GM12878 (cell line): Measurements from ENCODE around the gene CRB3. TPM values are rescaled to one million over a fixed set of nuclear protein-coding genes. Genes with fewer than 3 reads are reported as not detected.

ENCODE experiments used
- ATAC-seq: fragments of 200-7000 bp; cut with Tn5 transposase; 3 replicates; pipeline ENCODE4 v1.9.1; 2020; ENCODE audit warnings: mild to moderate bottlenecking, moderate library complexity
- BruUV-seq: library from RNA; stranded (reverse); fragments of 400-500 nt; replicated peaks from 2 replicates; lab custom pipeline; 2021; lab: Mats Ljungman, UMichigan
- CTCF ChIA-PET: fragments of 300-600 bp; sonication (Branson Sonifier 250); formaldehyde crosslinking; extraction: SDS; loops from one replicate; lab custom pipeline; 2021; ENCODE audit warnings: inconsistent platforms; lab: Yijun Ruan, JAX
- POLR2A ChIA-PET: fragments of 350-600 bp; formaldehyde crosslinking; extraction: SDS; loops from one replicate; lab custom pipeline; 2021; ENCODE audit warnings: inconsistent platforms; lab: Charles Lee
- RAD21 ChIA-PET: fragments of 300-600 bp; sonication (Branson Sonifier 250); formaldehyde crosslinking; loops from one replicate; lab custom pipeline; 2023; ENCODE audit warnings: antibody characterized with exemption; ENCODE audit not compliant: unreplicated experiment; lab: Charles Lee
- SMC1A ChIA-PET: fragments of 300-600 bp; sonication (Branson Sonifier 250); formaldehyde crosslinking; loops from one replicate; lab custom pipeline; 2023; ENCODE audit not compliant: unreplicated experiment, uncharacterized antibody; lab: Charles Lee
- DNase-seq: peaks from one replicate; pipeline ENCODE4 v3.0.0-alpha.2; 2011; ENCODE audit warnings: low read depth, low spot score
- FAIRE-seq: peaks from 3 replicates; lab custom pipeline; 2011; peaks lifted over from hg19 to GRCh38; lab: Jason Lieb, UNC
- H2AFZ ChIP-seq: 2 replicates; pipeline ENCODE4 v1.6.0; 2011; ENCODE audit warnings: low read depth, low read length, control low read depth; ENCODE audit not compliant: control insufficient read depth
- H3K27ac ChIP-seq: 2 replicates; pipeline ENCODE4 v1.5.1; 2011; ENCODE audit warnings: control low read depth; ENCODE audit not compliant: control insufficient read depth, insufficient read depth
- H3K27me3 ChIP-seq, 2 experiments: replicated peaks in 1 of 2; 2 replicates each; pipeline versions ENCODE4 v1.6.0 to v1.6.1; 2011; ENCODE audit warnings: low read length in 1 of 2; ENCODE audit not compliant: control insufficient read depth in 2 of 2, insufficient read depth in 2 of 2
- H3K36me3 ChIP-seq, 2 experiments: 2 replicates each; pipeline ENCODE4 v1.5.1; 2011; ENCODE audit warnings: low read length in 1 of 2; ENCODE audit not compliant: control insufficient read depth in 2 of 2, insufficient read depth in 2 of 2
- H3K4me1 ChIP-seq: 2 replicates; pipeline ENCODE4 v1.6.1; 2011; ENCODE audit warnings: mild to moderate bottlenecking, low read length, moderate library complexity, mixed read lengths; ENCODE audit not compliant: control insufficient read depth, insufficient read depth
- H3K4me2 ChIP-seq: 2 replicates; pipeline ENCODE4 v1.6.0; 2011; ENCODE audit warnings: control low read depth; ENCODE audit not compliant: control insufficient read depth, insufficient read depth
- H3K4me3 ChIP-seq: fragments of 200-600 bp; sonication (generic); 2 replicates; pipeline ENCODE4 v1.5.1; 2016
- H3K79me2 ChIP-seq: 2 replicates; pipeline ENCODE4 v1.6.0; 2011; ENCODE audit warnings: low read length; ENCODE audit not compliant: control insufficient read depth, insufficient read depth
- H3K9ac ChIP-seq: 2 replicates; pipeline ENCODE4 v1.8.0; 2011; ENCODE audit warnings: low read length, control low read depth, mixed read lengths; ENCODE audit not compliant: control insufficient read depth, insufficient read depth
- H3K9me3 ChIP-seq: replicated peaks from 3 replicates; pipeline ENCODE4 v1.5.1; 2011; ENCODE audit warnings: mild to moderate bottlenecking, low read length; ENCODE audit not compliant: control insufficient read depth, insufficient read depth
- H4K20me1 ChIP-seq: 2 replicates; pipeline ENCODE4 v1.6.0; 2011; ENCODE audit not compliant: control insufficient read depth, insufficient read depth
- BCLAF1 ChIP-seq: fragments of 450-650 bp; IDR thresholded peaks from 2 replicates; pipeline ENCODE4 v1.6.1; 2017; ENCODE audit warnings: antibody characterized with exemption, mild to moderate bottlenecking, moderate library complexity
- BMI1 ChIP-seq: fragments of 450-650 bp; IDR thresholded peaks from 2 replicates; pipeline ENCODE4 v1.6.1; 2016; ENCODE audit warnings: mild to moderate bottlenecking, moderate library complexity, borderline replicate concordance
- HSF1 ChIP-seq: fragments of 150-350 bp; IDR thresholded peaks from 2 replicates; pipeline ENCODE4 v1.6.1; 2014; ENCODE audit warnings: mild to moderate bottlenecking, low read depth, low read length
- POLR2AphosphoS5 ChIP-seq: IDR thresholded peaks from 2 replicates; pipeline ENCODE4 v1.6.1; 2011; ENCODE audit warnings: mild to moderate bottlenecking, low read length, inconsistent platforms
- RB1 ChIP-seq: fragments of 450-650 bp; formaldehyde crosslinking; IDR thresholded peaks from 2 replicates; pipeline ENCODE4 v1.6.1; 2017; ENCODE audit warnings: mild to moderate bottlenecking, borderline replicate concordance
- SREBF1 ChIP-seq: IDR thresholded peaks from 2 replicates; pipeline ENCODE4 v1.6.1; 2012; ENCODE audit warnings: mild to moderate bottlenecking, low read length
- WGBS: methylation state at CpG from one replicate; pipeline ENCODE4 v1.1.6; 2016; ENCODE audit warnings: low lambda C conversion rate; ENCODE audit not compliant: insufficient replicate concordance, insufficient coverage; ENCODE audit errors: missing lambda C conversion rate; 5-methylcytosine and 5-hydroxymethylcytosine counted together
- in situ Hi-C: fragments of 300-500 bp; cut with MboI; formaldehyde crosslinking; loops from 9 replicates; pipeline ENCODE4 v1.14.3; 2018; ENCODE audit warnings: mixed read lengths
- intact Hi-C: fragments of 100-400 bp; cut with micrococcal nuclease; formaldehyde crosslinking; loops from one replicate; pipeline ENCODE4 v1.14.2; 2022; ENCODE audit not compliant: unreplicated experiment
- polyA plus RNA-seq, 11 experiments: library from polyadenylated mRNA; depleted of rRNA in 4 of 11; unstranded in 6 of 11; stranded (reverse) in 5 of 11; fragments of >200 nt; fragmentation: Nextera tagmentation in 4 of 11; fragmentation: Illumina TruSeq in 1 of 11; extraction: Ambion mirVana in 4 of 11; extraction: Trizol in 1 of 11; gene quantifications; 1 replicate in 1 of 11; 2 replicates in 10 of 11; pipeline versions ENCODE4 v1.2.1 to v1.2.3, GENCODE V29; 2011 to 2016; ENCODE audit warnings: inconsistent platforms in 2 of 11, missing spikeins in 2 of 11, low read depth in 1 of 11
- total RNA-seq, 4 experiments: library from RNA; depleted of rRNA in 3 of 4; stranded (reverse); fragments of >200 nt in 3 of 4; fragmentation: Illumina TruSeq in 1 of 4; extraction: Trizol in 1 of 4; gene quantifications; 2 replicates each; pipeline versions ENCODE4 v1.2.1 to v1.2.3, GENCODE V29; 2013 to 2021
- TF ChIP-seq, protein P1 (sequence below): fragments of 450-650 bp; IDR thresholded peaks from 2 replicates; pipeline ENCODE4 v1.6.1; 2018; ENCODE audit warnings: mild to moderate bottlenecking, low read depth, moderate library complexity; ENCODE audit not compliant: partially characterized antibody
- TF ChIP-seq, protein P2 (sequence below): IDR thresholded peaks from 2 replicates; pipeline ENCODE4 v1.6.1; 2012; ENCODE audit warnings: improper control_type of control experiment, low read depth, low read length; ENCODE audit not compliant: insufficient replicate concordance

CRB3 gene
- total and polyA plus RNA-seq, 10 of the 15 experiments (the other 5 are each of a cell fraction or from before 2014, with no cell fraction given): 0.11 to 1.9 (median 0.98) TPM; not detected in 1

GRCh38 chr19:6452223-6452614, 11.9 kb upstream of the CRB3 start:
- no peak for ATAC-seq
- no peak overlapping the region for H3K4me3 ChIP-seq
- no peak overlapping the region for H3K27ac ChIP-seq
- H3K27me3 ChIP-seq: no peaks in the 10 kb centered on the region
- H3K4me2 ChIP-seq: no peak overlapping the region
- no peak overlapping the region for H3K9ac ChIP-seq
- intact Hi-C loops (no loop called here), in situ Hi-C loops (no loop called here)
- DNase-seq: no peak
- no peak for FAIRE-seq
- no peak overlapping the region for H2AFZ ChIP-seq
- H3K4me1 ChIP-seq: no peaks in the 10 kb centered on the region
- 98% methylated on average over 18 of the region's 19 CpGs for WGBS
- SMC1A ChIA-PET: no interaction called here
- RAD21 ChIA-PET: no interaction called here
- H3K9me3 ChIP-seq: peaks cover 17% of the 10 kb centered on the region; the same call in 2 of the 3 replicates
- peaks cover 10 to 24% of the 10 kb centered on the region in 2 experiments; a peak in 3 of 4 replicates for H3K36me3 ChIP-seq
- H4K20me1 ChIP-seq: no peaks in the 10 kb centered on the region
- POLR2A ChIA-PET: no interaction called here
- no peaks in the 10 kb centered on the region for H3K79me2 ChIP-seq
- BruUV-seq: TSS peak; percentile 29
- CTCF ChIA-PET: no interaction called here
- TF ChIP-seq BMI1 (no peak), RB1 (no peak), HSF1 (no peak), BCLAF1 (no peak), POLR2AphosphoS5 (no peak), SREBF1 (no peak)
- TF ChIP-seq, protein P1, sequence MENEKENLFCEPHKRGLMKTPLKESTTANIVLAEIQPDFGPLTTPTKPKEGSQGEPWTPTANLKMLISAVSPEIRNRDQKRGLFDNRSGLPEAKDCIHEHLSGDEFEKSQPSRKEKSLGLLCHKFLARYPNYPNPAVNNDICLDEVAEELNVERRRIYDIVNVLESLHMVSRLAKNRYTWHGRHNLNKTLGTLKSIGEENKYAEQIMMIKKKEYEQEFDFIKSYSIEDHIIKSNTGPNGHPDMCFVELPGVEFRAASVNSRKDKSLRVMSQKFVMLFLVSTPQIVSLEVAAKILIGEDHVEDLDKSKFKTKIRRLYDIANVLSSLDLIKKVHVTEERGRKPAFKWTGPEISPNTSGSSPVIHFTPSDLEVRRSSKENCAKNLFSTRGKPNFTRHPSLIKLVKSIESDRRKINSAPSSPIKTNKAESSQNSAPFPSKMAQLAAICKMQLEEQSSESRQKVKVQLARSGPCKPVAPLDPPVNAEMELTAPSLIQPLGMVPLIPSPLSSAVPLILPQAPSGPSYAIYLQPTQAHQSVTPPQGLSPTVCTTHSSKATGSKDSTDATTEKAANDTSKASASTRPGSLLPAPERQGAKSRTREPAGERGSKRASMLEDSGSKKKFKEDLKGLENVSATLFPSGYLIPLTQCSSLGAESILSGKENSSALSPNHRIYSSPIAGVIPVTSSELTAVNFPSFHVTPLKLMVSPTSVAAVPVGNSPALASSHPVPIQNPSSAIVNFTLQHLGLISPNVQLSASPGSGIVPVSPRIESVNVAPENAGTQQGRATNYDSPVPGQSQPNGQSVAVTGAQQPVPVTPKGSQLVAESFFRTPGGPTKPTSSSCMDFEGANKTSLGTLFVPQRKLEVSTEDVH: no peak
- TF ChIP-seq, protein P2, sequence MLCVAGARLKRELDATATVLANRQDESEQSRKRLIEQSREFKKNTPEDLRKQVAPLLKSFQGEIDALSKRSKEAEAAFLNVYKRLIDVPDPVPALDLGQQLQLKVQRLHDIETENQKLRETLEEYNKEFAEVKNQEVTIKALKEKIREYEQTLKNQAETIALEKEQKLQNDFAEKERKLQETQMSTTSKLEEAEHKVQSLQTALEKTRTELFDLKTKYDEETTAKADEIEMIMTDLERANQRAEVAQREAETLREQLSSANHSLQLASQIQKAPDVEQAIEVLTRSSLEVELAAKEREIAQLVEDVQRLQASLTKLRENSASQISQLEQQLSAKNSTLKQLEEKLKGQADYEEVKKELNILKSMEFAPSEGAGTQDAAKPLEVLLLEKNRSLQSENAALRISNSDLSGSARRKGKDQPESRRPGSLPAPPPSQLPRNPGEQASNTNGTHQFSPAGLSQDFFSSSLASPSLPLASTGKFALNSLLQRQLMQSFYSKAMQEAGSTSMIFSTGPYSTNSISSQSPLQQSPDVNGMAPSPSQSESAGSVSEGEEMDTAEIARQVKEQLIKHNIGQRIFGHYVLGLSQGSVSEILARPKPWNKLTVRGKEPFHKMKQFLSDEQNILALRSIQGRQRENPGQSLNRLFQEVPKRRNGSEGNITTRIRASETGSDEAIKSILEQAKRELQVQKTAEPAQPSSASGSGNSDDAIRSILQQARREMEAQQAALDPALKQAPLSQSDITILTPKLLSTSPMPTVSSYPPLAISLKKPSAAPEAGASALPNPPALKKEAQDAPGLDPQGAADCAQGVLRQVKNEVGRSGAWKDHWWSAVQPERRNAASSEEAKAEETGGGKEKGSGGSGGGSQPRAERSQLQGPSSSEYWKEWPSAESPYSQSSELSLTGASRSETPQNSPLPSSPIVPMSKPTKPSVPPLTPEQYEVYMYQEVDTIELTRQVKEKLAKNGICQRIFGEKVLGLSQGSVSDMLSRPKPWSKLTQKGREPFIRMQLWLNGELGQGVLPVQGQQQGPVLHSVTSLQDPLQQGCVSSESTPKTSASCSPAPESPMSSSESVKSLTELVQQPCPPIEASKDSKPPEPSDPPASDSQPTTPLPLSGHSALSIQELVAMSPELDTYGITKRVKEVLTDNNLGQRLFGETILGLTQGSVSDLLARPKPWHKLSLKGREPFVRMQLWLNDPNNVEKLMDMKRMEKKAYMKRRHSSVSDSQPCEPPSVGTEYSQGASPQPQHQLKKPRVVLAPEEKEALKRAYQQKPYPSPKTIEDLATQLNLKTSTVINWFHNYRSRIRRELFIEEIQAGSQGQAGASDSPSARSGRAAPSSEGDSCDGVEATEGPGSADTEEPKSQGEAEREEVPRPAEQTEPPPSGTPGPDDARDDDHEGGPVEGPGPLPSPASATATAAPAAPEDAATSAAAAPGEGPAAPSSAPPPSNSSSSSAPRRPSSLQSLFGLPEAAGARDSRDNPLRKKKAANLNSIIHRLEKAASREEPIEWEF: no peak
